HepG2 (cell line): ENCODE results near the gene RSPH1. TPM values are rescaled to one million over a fixed set of nuclear protein-coding genes. Genes with fewer than 3 reads are reported as not detected.

Source experiments
- ATAC-seq: fragments of 200-7000 bp; cut with Tn5 transposase; 3 replicates; pipeline ENCODE4 v1.9.1; 2020; ENCODE audit warnings: mild to moderate bottlenecking, moderate library complexity
- BruUV-seq: library from RNA; stranded (reverse); fragments of 400-500 nt; replicated peaks from 2 replicates; lab custom pipeline; 2021; lab: Mats Ljungman, UMichigan
- CTCF ChIA-PET: fragments of 300-600 bp; formaldehyde crosslinking; extraction: SDS; loops from one replicate; lab custom pipeline; 2021; ENCODE audit warnings: low total read pairs, inconsistent platforms, low intra/inter-chr PET ratio; lab: Yijun Ruan, JAX
- POLR2A ChIA-PET: fragments of 350-600 bp; sonication (Branson Sonifier 250); formaldehyde crosslinking; loops from one replicate; lab custom pipeline; 2020; ENCODE audit warnings: antibody characterized with exemption, inconsistent platforms; lab: Yijun Ruan, JAX
- DNase-seq: peaks from one replicate; pipeline ENCODE4 v3.0.0-alpha.2; 2015; ENCODE audit warnings: low spot score
- FAIRE-seq: peaks from 3 replicates; lab custom pipeline; 2011; peaks lifted over from hg19 to GRCh38; lab: Jason Lieb, UNC
- H2AFZ ChIP-seq: one replicate; pipeline ENCODE4 v1.6.1; 2011; ENCODE audit warnings: low read length, inconsistent platforms
- H3K27ac ChIP-seq: fragments of 300-600 bp; 3 replicates; pipeline ENCODE4 v1.8.0; 2011; ENCODE audit warnings: mixed run types, mild to moderate bottlenecking, mixed read lengths, low read length, inconsistent platforms; ENCODE audit not compliant: insufficient read depth; ENCODE audit errors: extremely low read length
- H3K27me3 ChIP-seq, 2 experiments: fragments of 200-600 bp in 1 of 2; 2 replicates in 1 of 2; 3 replicates in 1 of 2; pipeline versions ENCODE4 v1.6.0 to v1.8.0; 2011; ENCODE audit warnings: low read length in 2 of 2, mild to moderate bottlenecking in 2 of 2, moderate library complexity in 2 of 2, inconsistent platforms in 1 of 2; ENCODE audit not compliant: insufficient read depth in 2 of 2, control insufficient read depth in 1 of 2
- H3K36me3 ChIP-seq, 2 experiments: fragments of 200-600 bp in 1 of 2; replicated peaks in 1 of 2; 2 replicates in 1 of 2; 3 replicates in 1 of 2; pipeline versions ENCODE4 v1.5.1 to v1.8.0; 2011; ENCODE audit warnings: low read length in 2 of 2, inconsistent platforms in 1 of 2; ENCODE audit not compliant: insufficient read depth in 2 of 2, control insufficient read depth in 1 of 2
- H3K4me1 ChIP-seq: 2 replicates; pipeline ENCODE4 v1.5.1; 2012; ENCODE audit warnings: low read length, inconsistent platforms; ENCODE audit not compliant: insufficient read depth
- H3K4me2 ChIP-seq: 2 replicates; pipeline ENCODE4 v1.6.0; 2011; ENCODE audit warnings: low read depth, low read length, inconsistent platforms
- H3K4me3 ChIP-seq, 3 experiments: fragments of 200-600 bp in 1 of 3; sonication (generic), shearing (Covaris generic) in 1 of 3; replicated peaks in 1 of 3; 2 replicates each; pipeline ENCODE4 v1.5.1; 2011 to 2016; ENCODE audit warnings: low read length in 3 of 3, inconsistent platforms in 2 of 3, low read depth in 2 of 3, mild to moderate bottlenecking in 2 of 3, control low read depth in 1 of 3, mixed read lengths in 1 of 3; ENCODE audit not compliant: insufficient read depth in 1 of 3
- H3K79me2 ChIP-seq: one replicate; pipeline ENCODE4 v1.6.1; 2011; ENCODE audit warnings: low read length, inconsistent platforms; ENCODE audit not compliant: insufficient read depth
- H3K9ac ChIP-seq: 2 replicates; pipeline ENCODE4 v1.6.0; 2011; ENCODE audit warnings: mild to moderate bottlenecking, low read depth, low read length, inconsistent platforms; ENCODE audit not compliant: insufficient read depth
- H3K9me3 ChIP-seq: 2 replicates; pipeline ENCODE4 v1.5.1; 2012; ENCODE audit warnings: mild to moderate bottlenecking, low read length
- H4K20me1 ChIP-seq: 2 replicates; pipeline ENCODE4 v1.6.0; 2011; ENCODE audit warnings: inconsistent platforms, mild to moderate bottlenecking, low read length, moderate library complexity; ENCODE audit not compliant: insufficient read depth
- RARG ChIP-seq: sonication (generic); formaldehyde crosslinking; IDR thresholded peaks from 2 replicates; pipeline ENCODE4 v1.4.0; 2020; ENCODE audit warnings: low read depth, mild to moderate bottlenecking, missing genetic modification reagents
- THAP9 ChIP-seq: sonication (generic); formaldehyde crosslinking; IDR thresholded peaks from 2 replicates; pipeline ENCODE4; 2020; ENCODE audit warnings: missing genetic modification reagents, mild to moderate bottlenecking, borderline replicate concordance
- ZNF468 ChIP-seq: sonication (generic); formaldehyde crosslinking; IDR thresholded peaks from 2 replicates; pipeline ENCODE4 v1.8.0; 2022; ENCODE audit warnings: mild to moderate bottlenecking, moderate library complexity, missing genetic modification reagents
- ZNF567 ChIP-seq: sonication (generic); formaldehyde crosslinking; IDR thresholded peaks from 2 replicates; pipeline ENCODE4 v1.8.1; 2023; ENCODE audit warnings: mild to moderate bottlenecking, missing genetic modification reagents, borderline replicate concordance
- ZNF749 ChIP-seq: sonication (generic); formaldehyde crosslinking; IDR thresholded peaks from 2 replicates; pipeline ENCODE4 v1.8.0; 2022; ENCODE audit warnings: mild to moderate bottlenecking, missing genetic modification reagents, moderate library complexity, borderline replicate concordance
- WGBS: methylation state at CpG from one replicate; pipeline ENCODE4 v1.1.6; 2017; ENCODE audit warnings: low lambda C conversion rate; 5-methylcytosine and 5-hydroxymethylcytosine counted together
- in situ Hi-C: cut with HindIII; loops from 2 replicates; pipeline ENCODE4 v1.10.0; 2017; ENCODE audit warnings: low pct_unique_long_range_greater_than_20kb; ENCODE audit not compliant: extremely low pct_ligation_motif_present
- intact Hi-C: fragments of 100-400 bp; cut with micrococcal nuclease; formaldehyde crosslinking; loops from one replicate; pipeline ENCODE4 v1.10.0; 2022; ENCODE audit not compliant: unreplicated experiment
- polyA plus RNA-seq, 8 experiments: library from polyadenylated mRNA; depleted of rRNA in 3 of 8; stranded (reverse) in 7 of 8; unstranded in 1 of 8; fragments of >200 nt; fragmentation: Illumina TruSeq in 4 of 8; extraction: Trizol in 4 of 8; gene quantifications; 2 replicates each; pipeline versions ENCODE4 v1.2.1 to v1.2.3, GENCODE V29; 2011 to 2016; ENCODE audit warnings: low read depth in 4 of 8, missing spikeins in 1 of 8, mixed read lengths in 1 of 8; ENCODE audit not compliant: insufficient read depth in 1 of 8
- total RNA-seq, 5 experiments: library from RNA; depleted of rRNA; stranded (reverse); fragments of >200 nt; fragmentation: Illumina TruSeq; extraction: Trizol; gene quantifications; 2 replicates each; pipeline ENCODE4 v1.2.3, GENCODE V29; 2016; ENCODE audit warnings: low read depth in 1 of 5

Gene RSPH1
- total and polyA plus RNA-seq, 2 of the 13 experiments (the other 11 are each of a cell fraction or from before 2014, with no cell fraction given): not detected

DNA sequence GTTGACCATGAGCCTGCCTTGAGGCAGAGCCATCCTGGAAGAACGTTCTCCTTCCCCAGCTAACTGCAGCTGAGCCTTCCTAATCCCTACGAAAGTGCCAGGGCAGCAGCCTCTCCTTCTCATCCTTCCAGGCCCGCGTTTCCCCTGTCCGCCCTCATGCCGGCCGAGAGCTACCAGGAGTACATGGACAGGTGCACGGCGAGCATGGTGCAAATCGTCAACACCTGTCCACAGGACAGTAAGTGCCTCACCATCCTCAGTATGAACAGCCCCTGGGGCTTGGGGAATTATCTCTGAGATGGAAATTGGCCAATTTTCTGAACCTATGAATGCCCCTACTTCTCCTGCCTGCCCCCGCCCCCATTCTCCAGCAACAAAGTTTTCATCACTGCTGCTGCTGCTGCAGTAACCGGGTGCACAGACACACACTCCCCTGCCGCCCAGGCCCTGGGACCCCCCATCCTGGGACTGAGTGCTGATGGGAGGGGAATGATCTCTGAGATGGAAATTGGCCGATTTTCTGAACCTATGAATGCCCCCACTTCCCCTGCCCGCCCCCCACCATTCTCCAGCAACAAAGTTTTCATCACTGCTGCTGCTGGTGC, 52.7 kb downstream of the RSPH1 start:
- CTCF ChIA-PET: no interaction called here
- intact Hi-C loops: no loop called here
- POLR2A ChIA-PET: no interaction called here
- Histone ChIP-seq H4K20me1 (no peaks in the 10 kb centered on the region), H3K9ac (no peak overlapping the region), H3K79me2 (no peaks in the 10 kb centered on the region), H3K27me3 (0 out of 5 replicates have a peak, but pooled peaks cover 0 to 4% of the 10 kb centered on the region in 2 experiments), H3K4me1 (no peaks in the 10 kb centered on the region), H3K36me3 (no peaks in the 10 kb centered on the region), H3K4me3 (no peak overlapping the region), H3K9me3 (no peaks in the 10 kb centered on the region), H2AFZ (no peak overlapping the region), H3K27ac (no peak overlapping the region), H3K4me2 (no peak overlapping the region)
- WGBS: 15% methylated on average over 7 of the region's 15 CpGs
- TF ChIP-seq RARG: no peak
- no peak for TF ChIP-seq ZNF749 (CRISPR knock-in tag)
- no peak for TF ChIP-seq ZNF468 (CRISPR knock-in tag)
- no peak for TF ChIP-seq THAP9 (CRISPR knock-in tag)
- no peak for TF ChIP-seq ZNF567 (CRISPR knock-in tag)
- in situ Hi-C loops: loop anchor here (10.0 kb wide), 1 partner anchor 288 kb away; no protein-coding TSS in a partner anchor
- no peak for FAIRE-seq
- no TSS peak for BruUV-seq
- DNase-seq: no peak
- ATAC-seq: no peak
